Measurements from ENCODE around the gene SLC35G3. TPM values are rescaled to one million over a fixed set of nuclear protein-coding genes. Genes with fewer than 3 reads are reported as not detected.
A peak's percentile ranks its signal among the peaks of the same experiment; 100 is the strongest.
"Not testable (repeated sequence)": the region's sequence is repeated elsewhere in the genome, so short reads cannot be mapped to it uniquely, and the experiment has no call there.

SLC35G3 gene
- total RNA-seq = 0.10 and 0.16 TPM in 2 replicates

- ATAC-seq (ENCODE audit: low read depth); H3K4me3 Mint-ChIP-seq; H3K36me3 Mint-ChIP-seq (ENCODE audit: low read depth); intact Hi-C loops (cut with micrococcal nuclease); H3K9me3 Mint-ChIP-seq; H3K27ac Mint-ChIP-seq; POLR2A ChIA-PET; CTCF ChIA-PET; H3K4me1 Mint-ChIP-seq; DNase-seq: not testable (repeated sequence)
- H3K27me3 Mint-ChIP-seq = peaks cover 17% of the 10 kb centered on the region
These were observed at the start of gene SLC35G3 for GRCh38 chr17:35194001-35194400. Gene SLC35G3 (minus strand): TSS chr17:35194393. CDS start chr17:35194307, 86 bp downstream.

- DNase-seq (peak; percentile 21), ATAC-seq (ENCODE audit: low read depth) (peak; percentile 19)
- Mint-ChIP-seq H3K27me3 (no peaks in the 10 kb centered on the region), H3K9me3 (no peaks in the 10 kb centered on the region), H3K36me3 (ENCODE audit: low read depth) (peaks cover 10% of the 10 kb centered on the region), H3K27ac (peak overlapping the region; percentile 94), H3K4me1 (peaks cover 25% of the 10 kb centered on the region), H3K4me3 (peak overlapping the region; percentile 97)
- CTCF ChIA-PET = interaction anchor here (0.7 to 1.3 kb wide), 2 partner anchors 290 to 296 kb away, joined by 3 read pairs; no protein-coding TSS in a partner anchor
- intact Hi-C loops (cut with micrococcal nuclease) = loop anchor here (1.0 to 5.0 kb wide), 12 partner anchors 98 to 1704 kb away; partner anchors contain the start of genes AATF, AP2B1, C17orf50 and LIG3
- POLR2A ChIA-PET = interaction anchor here (0.7 to 1.4 kb wide), 5 partner anchors 204 to 343 kb away, joined by 3 to 8 read pairs (median 4); partner anchors contain the start of genes PEX12 and SLFN13
- TF ChIP-seq CTCF (IDR thresholded peaks at IDR 0.05) = no peak
These were observed 49.6 kb upstream of the SLC35G3 start for GRCh38 chr17:35243561-35244340.

GRCh38 chr17:35242805-35243560 is 48.8 kb upstream of the SLC35G3 start, which contains the start of gene SLFN5:
Gene SLFN5 (plus strand): TSS chr17:35243072. CDS start chr17:35258691, 15,619 bp downstream.
- TF ChIP-seq CTCF (IDR thresholded peaks at IDR 0.05) = no peak
- Mint-ChIP-seq H3K36me3 (ENCODE audit: low read depth) (peaks cover 7% of the 10 kb centered on the region), H3K4me1 (peaks cover 25% of the 10 kb centered on the region), H3K27me3 (no peaks in the 10 kb centered on the region), H3K4me3 (peak within 1 kb of the TSS; percentile 97), H3K9me3 (no peaks in the 10 kb centered on the region), H3K27ac (peak within 1 kb of the TSS; percentile 94)
- peak; percentile 84 for ATAC-seq (ENCODE audit: low read depth)
- CTCF ChIA-PET = interaction anchor here (0.7 to 1.3 kb wide), 2 partner anchors 291 to 296 kb away, joined by 3 read pairs; no protein-coding TSS in a partner anchor
- intact Hi-C loops (cut with micrococcal nuclease) = loop anchor here (1.0 to 5.0 kb wide), 12 partner anchors 101 to 1704 kb away; partner anchors contain the start of genes AATF, C17orf50, LIG3 and NLE1
- peak; percentile 88 for DNase-seq
- POLR2A ChIA-PET = interaction anchor here (0.6 to 1.4 kb wide), 9 partner anchors 102 to 554 kb away, joined by 3 to 8 read pairs (median 4); partner anchors contain the start of genes PEX12, SLFN11 and SLFN13

GRCh38 chr17:35242158-35242804 is 48.1 kb upstream of the SLC35G3 start:
- Mint-ChIP-seq H3K36me3 (ENCODE audit: low read depth) (peaks cover 7% of the 10 kb centered on the region), H3K4me1 (peaks cover 27% of the 10 kb centered on the region)

More at GRCh38 chr17:35242158-35242804, 48.1 kb upstream of the SLC35G3 start:
- POLR2A ChIA-PET = interaction anchor here (0.5 to 1.2 kb wide), 6 partner anchors 101 to 344 kb away, joined by 3 to 8 read pairs (median 4); partner anchors contain the start of genes PEX12 and SLFN11
- intact Hi-C loops (cut with micrococcal nuclease) = loop anchor here (1.0 to 5.0 kb wide), 10 partner anchors 132 to 1705 kb away; partner anchors contain the start of genes AATF, C17orf50, LIG3 and PEX12
- no peak for TF ChIP-seq CTCF (IDR thresholded peaks at IDR 0.05)
- Mint-ChIP-seq H3K9me3 (no peaks in the 10 kb centered on the region), H3K27me3 (no peaks in the 10 kb centered on the region), H3K4me3 (peak overlapping the region; percentile 97), H3K27ac (peak overlapping the region; percentile 94)
- ATAC-seq (ENCODE audit: low read depth) = peak; percentile 31
- DNase-seq = peak; percentile 39
- CTCF ChIA-PET = no interaction called here

Measured in activated B cell treated with CpG ODN at 0.5 μM for 24 hours (primary cell).